IMR-90 (cell line): Measurements from ENCODE around the gene ZSWIM9. TPM values are rescaled to one million over a fixed set of nuclear protein-coding genes. Genes with fewer than 3 reads are reported as not detected.

Experiments
- ATAC-seq: fragments of 200-7000 bp; cut with Tn5 transposase; 2 replicates; pipeline ENCODE4 v1.9.1; 2020; ENCODE audit warnings: low read depth, mild to moderate bottlenecking, moderate library complexity
- BruUV-seq: library from RNA; stranded (reverse); fragments of 400-500 nt; replicated peaks from 2 replicates; lab custom pipeline; 2021; lab: Mats Ljungman, UMichigan
- CTCF ChIA-PET: fragments of 300-600 bp; formaldehyde crosslinking; extraction: SDS; loops from one replicate; lab custom pipeline; 2021; ENCODE audit warnings: antibody characterized with exemption; lab: Yijun Ruan, JAX
- POLR2A ChIA-PET: fragments of 300-600 bp; sonication (Branson Sonifier 250); formaldehyde crosslinking; loops from one replicate; lab custom pipeline; 2022; ENCODE audit warnings: antibody characterized with exemption; ENCODE audit not compliant: unreplicated experiment; lab: Charles Lee
- DNase-seq: peaks from one replicate; pipeline ENCODE4 v3.0.0; 2013
- H2AFZ ChIP-seq: replicated peaks from 2 replicates; pipeline ENCODE3; 2013; ENCODE audit warnings: low read length, mild to moderate bottlenecking; ENCODE audit not compliant: poor library complexity
- H2AK5ac ChIP-seq: 2 replicates; pipeline ENCODE4 v1.6.1; 2013; ENCODE audit warnings: low read depth, low read length, inconsistent platforms
- H2AK9ac ChIP-seq: replicated peaks from 2 replicates; pipeline ENCODE3; 2013; ENCODE audit warnings: mild to moderate bottlenecking, low read depth, low read length, moderate library complexity; ENCODE audit not compliant: poor library complexity
- H2BK120ac ChIP-seq: 2 replicates; pipeline ENCODE4 v1.6.1; 2013; ENCODE audit warnings: low read depth, low read length, inconsistent platforms
- H2BK15ac ChIP-seq: 3 replicates; pipeline ENCODE4 v1.6.1; 2013; ENCODE audit warnings: low read depth, low read length, inconsistent platforms
- H2BK20ac ChIP-seq: 2 replicates; pipeline ENCODE4 v1.6.1; 2013; ENCODE audit warnings: low read depth, mild to moderate bottlenecking, inconsistent platforms, low read length, moderate library complexity
- H2BK5ac ChIP-seq: 2 replicates; pipeline ENCODE4 v1.6.1; 2013; ENCODE audit warnings: mild to moderate bottlenecking, low read depth, low read length, inconsistent platforms; ENCODE audit not compliant: poor library complexity, severe bottlenecking
- H3K14ac ChIP-seq: replicated peaks from 2 replicates; pipeline ENCODE4 v1.6.1; 2013; ENCODE audit warnings: low read depth, low read length, inconsistent platforms
- H3K18ac ChIP-seq: 2 replicates; pipeline ENCODE4 v1.6.1; 2013; ENCODE audit warnings: low read depth, low read length, control low read depth
- H3K23ac ChIP-seq: 2 replicates; pipeline ENCODE4 v1.6.1; 2013; ENCODE audit warnings: low read depth, low read length, inconsistent platforms
- H3K27ac ChIP-seq: 2 replicates; pipeline ENCODE4 v1.5.1; 2013; ENCODE audit warnings: mild to moderate bottlenecking, control low read depth, low read length; ENCODE audit not compliant: insufficient read depth
- H3K27me3 ChIP-seq: 2 replicates; pipeline ENCODE4 v1.6.1; 2013; ENCODE audit warnings: low read length; ENCODE audit not compliant: control insufficient read depth, insufficient read depth
- H3K36me3 ChIP-seq: 2 replicates; pipeline ENCODE4 v1.6.1; 2013; ENCODE audit warnings: low read length, mixed read lengths; ENCODE audit not compliant: control insufficient read depth, insufficient read depth
- H3K4ac ChIP-seq: 2 replicates; pipeline ENCODE4 v1.6.1; 2013; ENCODE audit warnings: low read depth, low read length, inconsistent platforms
- H3K4me1 ChIP-seq: 2 replicates; pipeline ENCODE4 v1.6.1; 2013; ENCODE audit warnings: low read length, mixed read lengths; ENCODE audit not compliant: control insufficient read depth, insufficient read depth
- H3K4me2 ChIP-seq: 2 replicates; pipeline ENCODE4 v1.6.1; 2013; ENCODE audit warnings: low read depth, mild to moderate bottlenecking, control low read depth, low read length, moderate library complexity
- H3K4me3 ChIP-seq: 2 replicates; pipeline ENCODE4 v1.5.1; 2013; ENCODE audit warnings: low read depth, mild to moderate bottlenecking, control low read depth, low read length, moderate library complexity; ENCODE audit not compliant: insufficient read depth
- H3K56ac ChIP-seq: 2 replicates; pipeline ENCODE4 v1.6.1; 2013; ENCODE audit warnings: low read length, inconsistent platforms; ENCODE audit not compliant: insufficient read depth; ENCODE audit errors: extremely low read depth
- H3K79me1 ChIP-seq, 2 experiments: 2 replicates each; pipeline ENCODE4 v1.6.1; 2013; ENCODE audit warnings: low read length in 2 of 2, inconsistent platforms in 1 of 2, low read depth in 1 of 2
- H3K9ac ChIP-seq: 2 replicates; pipeline ENCODE4 v1.6.1; 2013; ENCODE audit warnings: low read depth, low read length, control low read depth
- H3K9me1 ChIP-seq: 2 replicates; pipeline ENCODE4 v1.6.1; 2013; ENCODE audit warnings: low read length, inconsistent platforms; ENCODE audit not compliant: insufficient read depth
- H3K9me3 ChIP-seq: 2 replicates; pipeline ENCODE4 v1.6.1; 2013; ENCODE audit warnings: low read length; ENCODE audit not compliant: control insufficient read depth, insufficient read depth
- H4K20me1 ChIP-seq: 2 replicates; pipeline ENCODE4 v1.6.1; 2013; ENCODE audit warnings: low read length, inconsistent platforms; ENCODE audit not compliant: insufficient read depth
- H4K5ac ChIP-seq: 2 replicates; pipeline ENCODE4 v1.6.1; 2013; ENCODE audit warnings: mild to moderate bottlenecking, low read depth, low read length, control low read depth
- H4K8ac ChIP-seq, 2 experiments: 2 replicates each; pipeline ENCODE4 v1.6.1; 2013; ENCODE audit warnings: low read depth in 2 of 2, low read length in 2 of 2, control low read depth in 1 of 2, inconsistent platforms in 1 of 2
- H4K91ac ChIP-seq: 2 replicates; pipeline ENCODE4 v1.6.1; 2013; ENCODE audit warnings: low read depth, low read length, inconsistent platforms; ENCODE audit not compliant: insufficient read depth
- MAFK ChIP-seq: IDR thresholded peaks from 2 replicates; pipeline ENCODE4 v1.6.1; 2012; ENCODE audit warnings: low read depth, low read length, improper control_type of control experiment
- NFE2L2 ChIP-seq: fragments of 150-350 bp; IDR thresholded peaks from 2 replicates; pipeline ENCODE4 v1.6.1; 2016; ENCODE audit warnings: low read depth, mild to moderate bottlenecking, low read length
- POLR2A ChIP-seq: IDR thresholded peaks from 2 replicates; pipeline ENCODE4 v1.6.1; 2012; ENCODE audit warnings: mild to moderate bottlenecking, low read depth, low read length
- SMC3 ChIP-seq: fragments of 150-350 bp; IDR thresholded peaks from 2 replicates; pipeline ENCODE4 v1.6.1; 2016; ENCODE audit warnings: low read depth, mild to moderate bottlenecking, antibody characterized with exemption, low read length, moderate library complexity
- WGBS, 2 experiments: methylation state at CpG; one replicate each; pipeline versions ENCODE4 v1.1.5 to v1.1.7; 2013; ENCODE audit warnings: missing lambda C conversion rate in 2 of 2; ENCODE audit not compliant: insufficient read length in 1 of 2; ENCODE audit errors: extremely low coverage in 2 of 2; 5-methylcytosine and 5-hydroxymethylcytosine counted together
- dilution Hi-C: fragments of 300-500 bp; cut with HindIII; formaldehyde crosslinking; loops from one replicate; pipeline ENCODE4 v1.14.3; 2018; ENCODE audit warnings: low sequenced_read_pairs; ENCODE audit not compliant: unreplicated experiment
- in situ Hi-C: fragments of 300-500 bp; cut with MboI; formaldehyde crosslinking; loops from 3 replicates; pipeline ENCODE4 v1.14.3; 2019; ENCODE audit warnings: low sequenced_read_pairs, inconsistent platforms, mixed read lengths
- intact Hi-C: fragments of 100-400 bp; cut with micrococcal nuclease; formaldehyde crosslinking; loops from 2 replicates; pipeline ENCODE4 v1.10.0; 2022
- polyA plus RNA-seq, 3 experiments: library from polyadenylated mRNA; depleted of rRNA; stranded (reverse); fragments of >200 nt; gene quantifications; 2 replicates each; pipeline ENCODE4 v1.2.3, GENCODE V29; 2012; ENCODE audit warnings: low replicate concordance in 1 of 3
- total RNA-seq: library from RNA; depleted of rRNA; stranded (reverse); fragments of >200 nt; gene quantifications from 2 replicates; pipeline ENCODE4 v1.2.3, GENCODE V29; 2012

Gene ZSWIM9
- total and polyA plus RNA-seq, 2 of the 4 experiments (the other 2 are of a cell fraction): 0.54 to 2.2 TPM

GRCh38 chr19:48133094-48133493 lies 37.4 kb upstream of the ZSWIM9 start:
- no peak for DNase-seq
- dilution Hi-C loops (no loop called here), in situ Hi-C loops (no loop called here), intact Hi-C loops (no loop called here)
- no peak overlapping the region for H2AFZ ChIP-seq
- no peak for ATAC-seq
- BruUV-seq: no TSS peak
- no peak overlapping the region for H2BK20ac ChIP-seq
- CTCF ChIA-PET: interaction anchor here (0.9 kb wide), 1 partner anchor 14 kb away, joined by 3 read pairs; no protein-coding TSS in a partner anchor
- no peak overlapping the region for H3K4me3 ChIP-seq
- no peaks in the 10 kb centered on the region for H3K4me1 ChIP-seq
- no peak overlapping the region for H3K27ac ChIP-seq
- no peak overlapping the region for H3K4ac ChIP-seq
- H3K18ac ChIP-seq: no peak overlapping the region
- H4K5ac ChIP-seq: no peak overlapping the region
- TF ChIP-seq SMC3 (no peak), MAFK (no peak), NFE2L2 (no peak), POLR2A (no peak)
- H3K36me3 ChIP-seq: peaks cover 11% of the 10 kb centered on the region
- no peak overlapping the region for H3K4me2 ChIP-seq
- no peak overlapping the region for H2AK5ac ChIP-seq
- no peak overlapping the region for H3K14ac ChIP-seq
- no peaks in the 10 kb centered on the region; the same call in 1 of the 2 replicates for H4K20me1 ChIP-seq
- no peak overlapping the region for H3K56ac ChIP-seq
- no peak overlapping the region for H2BK15ac ChIP-seq
- no peak overlapping the region for H4K8ac ChIP-seq
- no peak overlapping the region for H2BK5ac ChIP-seq
- no peaks in the 10 kb centered on the region; the same call in 1 of the 2 replicates for H3K9me1 ChIP-seq
- POLR2A ChIA-PET: no interaction called here
- WGBS, 2 experiments: 100% methylated on average over 1 of the region's 6 CpGs; no CpG with 5 or more reads in 1 of the 2 experiments
- H3K23ac ChIP-seq: no peak overlapping the region
- H3K27me3 ChIP-seq: no peaks in the 10 kb centered on the region
- no peak overlapping the region for H4K91ac ChIP-seq
- no peak overlapping the region for H2BK120ac ChIP-seq
- H3K9me3 ChIP-seq: no peaks in the 10 kb centered on the region
- no peak overlapping the region for H3K9ac ChIP-seq
- H2AK9ac ChIP-seq: no peak overlapping the region
- H3K79me1 ChIP-seq: no peaks in the 10 kb centered on the region
